Measurements from ENCODE around the gene WNT6. TPM values are rescaled to one million over a fixed set of nuclear protein-coding genes. Genes with fewer than 3 reads are reported as not detected.

Gene WNT6
- total RNA-seq, 1 donor from 2014 or later = not detected

- no peak for DNase-seq (ENCODE audit: low spot score)
- Mint-ChIP-seq H3K4me1 (ENCODE audit: low read depth) (no peaks in the 10 kb centered on the region), H3K9me3 (ENCODE audit: low read depth) (no peaks in the 10 kb centered on the region), H3K27me3 (ENCODE audit: low read depth) (peaks cover 5% of the 10 kb centered on the region), H3K36me3 (ENCODE audit: low read depth) (peaks cover 17% of the 10 kb centered on the region), H3K27ac (ENCODE audit: unreplicated experiment) (no peak overlapping the region), H3K4me3 (ENCODE audit: unreplicated experiment) (no peak overlapping the region)
- TF ChIP-seq CTCF (IDR thresholded peaks at IDR 0.05) = no peak
Measured at GRCh38 chr2:218819093-218819492, 40.5 kb upstream of the WNT6 start.

- no peak overlapping the region for H3K4me3 Mint-ChIP-seq (ENCODE audit: unreplicated experiment)
- H3K4me1 Mint-ChIP-seq (ENCODE audit: low read depth) = no peaks in the 10 kb centered on the region
- H3K9me3 Mint-ChIP-seq (ENCODE audit: low read depth) = no peaks in the 10 kb centered on the region
- H3K27ac Mint-ChIP-seq (ENCODE audit: unreplicated experiment) = no peak overlapping the region
- no peak for TF ChIP-seq CTCF (IDR thresholded peaks at IDR 0.05)
- H3K27me3 Mint-ChIP-seq (ENCODE audit: low read depth) = peaks cover 5% of the 10 kb centered on the region
- no peak for DNase-seq (ENCODE audit: low spot score)
- peaks cover 16% of the 10 kb centered on the region for H3K36me3 Mint-ChIP-seq (ENCODE audit: low read depth)
Measured at GRCh38 chr2:218820746-218821369, 38.7 kb upstream of the WNT6 start.

GRCh38 chr2:218821605-218822211, 37.9 kb upstream of the WNT6 start:
- peaks cover 5% of the 10 kb centered on the region for H3K27me3 Mint-ChIP-seq (ENCODE audit: low read depth)
- no peak overlapping the region for H3K4me3 Mint-ChIP-seq (ENCODE audit: unreplicated experiment)
- no peak overlapping the region for H3K27ac Mint-ChIP-seq (ENCODE audit: unreplicated experiment)
- TF ChIP-seq CTCF (IDR thresholded peaks at IDR 0.05) = no peak
- no peaks in the 10 kb centered on the region for H3K4me1 Mint-ChIP-seq (ENCODE audit: low read depth)
- peaks cover 12% of the 10 kb centered on the region for H3K36me3 Mint-ChIP-seq (ENCODE audit: low read depth)
- H3K9me3 Mint-ChIP-seq (ENCODE audit: low read depth) = no peaks in the 10 kb centered on the region
- no peak for DNase-seq (ENCODE audit: low spot score)

- no peak for DNase-seq (ENCODE audit: low spot score)
- Mint-ChIP-seq H3K4me1 (ENCODE audit: low read depth) (no peaks in the 10 kb centered on the region), H3K27ac (ENCODE audit: unreplicated experiment) (no peak overlapping the region), H3K36me3 (ENCODE audit: low read depth) (peaks cover 11% of the 10 kb centered on the region), H3K4me3 (ENCODE audit: unreplicated experiment) (no peak overlapping the region), H3K27me3 (ENCODE audit: low read depth) (peaks cover 13% of the 10 kb centered on the region), H3K9me3 (ENCODE audit: low read depth) (no peaks in the 10 kb centered on the region)
- no peak for TF ChIP-seq CTCF (IDR thresholded peaks at IDR 0.05)
Measured at GRCh38 chr2:218822622-218823021, 37.0 kb upstream of the WNT6 start.

- no peaks in the 10 kb centered on the region for H3K4me1 Mint-ChIP-seq (ENCODE audit: low read depth)
- peaks cover 16% of the 10 kb centered on the region for H3K27me3 Mint-ChIP-seq (ENCODE audit: low read depth)
- H3K9me3 Mint-ChIP-seq (ENCODE audit: low read depth) = no peaks in the 10 kb centered on the region
- no peak for DNase-seq (ENCODE audit: low spot score)
- H3K4me3 Mint-ChIP-seq (ENCODE audit: unreplicated experiment) = no peak overlapping the region
- H3K36me3 Mint-ChIP-seq (ENCODE audit: low read depth) = peaks cover 9% of the 10 kb centered on the region
- TF ChIP-seq CTCF (IDR thresholded peaks at IDR 0.05) = no peak
- H3K27ac Mint-ChIP-seq (ENCODE audit: unreplicated experiment) = no peak overlapping the region
Measured at GRCh38 chr2:218823196-218823855, 36.3 kb upstream of the WNT6 start.

Measured in chondrocyte (in vitro differentiated cells).